ENCODE results near the gene SDE2.

GRCh38 chr1:226047495-226047894, 48.4 kb upstream of the SDE2 start:
- TF ChIP-seq GATA2 (IDR thresholded peaks at IDR 0.05; ENCODE audit: low read depth, low read length) (no peak), GATA3 (IDR thresholded peaks at IDR 0.05; ENCODE audit: low read depth, low read length) (no peak)

Measured in SH-SY5Y (cell line).